SK-N-SH (cell line): ENCODE measurements around the gene YARS2.

ENCODE experiments used
- NRF1 ChIP-seq: IDR thresholded peaks from 2 replicates; pipeline ENCODE4 v1.6.1; 2012; ENCODE audit warnings: low read depth, mild to moderate bottlenecking, low read length
- POLR2AphosphoS5 ChIP-seq: IDR thresholded peaks from 2 replicates; pipeline ENCODE4 v1.6.1; 2012; ENCODE audit warnings: low read depth, low read length
- TF ChIP-seq, protein P1 (sequence below): IDR thresholded peaks from 2 replicates; pipeline ENCODE4 v1.4.0; 2012; ENCODE audit warnings: low read depth, borderline replicate concordance
- TF ChIP-seq, protein P2 (sequence below): fragments of 200-600 bp; sonication (generic); IDR thresholded peaks from 2 replicates; pipeline ENCODE4 v1.6.1; 2017; ENCODE audit warnings: antibody characterized with exemption, mild to moderate bottlenecking, moderate library complexity

DNA sequence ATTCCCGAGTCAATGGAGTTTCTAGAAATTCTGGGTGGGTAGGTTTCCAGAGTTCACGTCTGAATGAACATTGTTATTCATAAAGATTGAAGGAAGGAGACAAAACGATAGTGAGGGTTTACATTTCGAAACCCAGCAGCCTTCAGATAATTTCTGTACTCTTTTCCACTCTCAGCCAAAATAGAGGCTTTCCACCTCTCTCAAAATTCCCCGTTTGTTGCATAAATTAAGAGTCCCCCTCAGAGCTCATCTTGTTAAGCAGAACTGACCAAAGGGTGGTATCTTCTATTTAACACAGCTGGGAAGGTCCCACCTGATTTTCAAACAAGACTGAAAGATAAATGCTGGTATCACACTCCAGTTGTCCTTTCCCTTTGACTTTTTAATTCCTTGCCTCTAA is 21.5 kb upstream of the YARS2 start:
- TF ChIP-seq, protein P1, sequence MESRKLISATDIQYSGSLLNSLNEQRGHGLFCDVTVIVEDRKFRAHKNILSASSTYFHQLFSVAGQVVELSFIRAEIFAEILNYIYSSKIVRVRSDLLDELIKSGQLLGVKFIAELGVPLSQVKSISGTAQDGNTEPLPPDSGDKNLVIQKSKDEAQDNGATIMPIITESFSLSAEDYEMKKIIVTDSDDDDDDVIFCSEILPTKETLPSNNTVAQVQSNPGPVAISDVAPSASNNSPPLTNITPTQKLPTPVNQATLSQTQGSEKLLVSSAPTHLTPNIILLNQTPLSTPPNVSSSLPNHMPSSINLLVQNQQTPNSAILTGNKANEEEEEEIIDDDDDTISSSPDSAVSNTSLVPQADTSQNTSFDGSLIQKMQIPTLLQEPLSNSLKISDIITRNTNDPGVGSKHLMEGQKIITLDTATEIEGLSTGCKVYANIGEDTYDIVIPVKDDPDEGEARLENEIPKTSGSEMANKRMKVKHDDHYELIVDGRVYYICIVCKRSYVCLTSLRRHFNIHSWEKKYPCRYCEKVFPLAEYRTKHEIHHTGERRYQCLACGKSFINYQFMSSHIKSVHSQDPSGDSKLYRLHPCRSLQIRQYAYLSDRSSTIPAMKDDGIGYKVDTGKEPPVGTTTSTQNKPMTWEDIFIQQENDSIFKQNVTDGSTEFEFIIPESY: no peak
- TF ChIP-seq, protein P2, sequence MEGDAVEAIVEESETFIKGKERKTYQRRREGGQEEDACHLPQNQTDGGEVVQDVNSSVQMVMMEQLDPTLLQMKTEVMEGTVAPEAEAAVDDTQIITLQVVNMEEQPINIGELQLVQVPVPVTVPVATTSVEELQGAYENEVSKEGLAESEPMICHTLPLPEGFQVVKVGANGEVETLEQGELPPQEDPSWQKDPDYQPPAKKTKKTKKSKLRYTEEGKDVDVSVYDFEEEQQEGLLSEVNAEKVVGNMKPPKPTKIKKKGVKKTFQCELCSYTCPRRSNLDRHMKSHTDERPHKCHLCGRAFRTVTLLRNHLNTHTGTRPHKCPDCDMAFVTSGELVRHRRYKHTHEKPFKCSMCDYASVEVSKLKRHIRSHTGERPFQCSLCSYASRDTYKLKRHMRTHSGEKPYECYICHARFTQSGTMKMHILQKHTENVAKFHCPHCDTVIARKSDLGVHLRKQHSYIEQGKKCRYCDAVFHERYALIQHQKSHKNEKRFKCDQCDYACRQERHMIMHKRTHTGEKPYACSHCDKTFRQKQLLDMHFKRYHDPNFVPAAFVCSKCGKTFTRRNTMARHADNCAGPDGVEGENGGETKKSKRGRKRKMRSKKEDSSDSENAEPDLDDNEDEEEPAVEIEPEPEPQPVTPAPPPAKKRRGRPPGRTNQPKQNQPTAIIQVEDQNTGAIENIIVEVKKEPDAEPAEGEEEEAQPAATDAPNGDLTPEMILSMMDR: no peak
- TF ChIP-seq NRF1 (no peak), POLR2AphosphoS5 (no peak)
